GM23338 (cell line): ENCODE data around the gene SH3BP5. TPM values are rescaled to one million over a fixed set of nuclear protein-coding genes. Genes with fewer than 3 reads are reported as not detected.

Experiments used
- ATAC-seq: fragments of 200-7000 bp; cut with Tn5 transposase; 3 replicates; pipeline ENCODE4 v1.9.1; 2020
- DNase-seq: peaks from one replicate; pipeline ENCODE4 v3.0.0-alpha.2; 2015; ENCODE audit warnings: low spot score
- H2AFZ ChIP-seq: fragments of 200-600 bp; sonication (generic); 2 replicates; pipeline ENCODE4 v1.8.0; 2016; ENCODE audit warnings: antibody characterized with exemption, mild to moderate bottlenecking, moderate library complexity
- H3F3A ChIP-seq: fragments of 200-600 bp; sonication (generic); replicated peaks from 2 replicates; pipeline ENCODE4 v1.8.0; 2017; ENCODE audit warnings: antibody characterized with exemption, mixed run types, low read depth
- H3K27ac ChIP-seq: fragments of 200-600 bp; sonication (generic); 2 replicates; pipeline ENCODE4 v1.6.1; 2016; ENCODE audit warnings: low read depth
- H3K27me3 ChIP-seq: fragments of 200-600 bp; sonication (generic); 2 replicates; pipeline ENCODE4 v1.8.0; 2016; ENCODE audit warnings: mild to moderate bottlenecking, mixed run types, moderate library complexity; ENCODE audit not compliant: insufficient read depth
- H3K36me3 ChIP-seq: fragments of 200-600 bp; sonication (generic); 2 replicates; pipeline ENCODE4 v1.8.0; 2016; ENCODE audit warnings: mild to moderate bottlenecking; ENCODE audit not compliant: insufficient read depth
- H3K4me1 ChIP-seq: fragments of 200-600 bp; sonication (generic); 2 replicates; pipeline ENCODE4 v1.8.0; 2016; ENCODE audit warnings: mild to moderate bottlenecking, moderate library complexity; ENCODE audit not compliant: insufficient read depth
- H3K4me2 ChIP-seq: fragments of 200-600 bp; sonication (generic); 2 replicates; pipeline ENCODE4 v1.7.1; 2017; ENCODE audit warnings: mixed run types
- H3K4me3 ChIP-seq: fragments of 200-600 bp; sonication (generic); 2 replicates; pipeline ENCODE4 v1.6.1; 2016; ENCODE audit warnings: mixed run types
- H3K79me2 ChIP-seq: fragments of 200-600 bp; sonication (generic); replicated peaks from 2 replicates; pipeline ENCODE4 v1.8.0; 2017; ENCODE audit warnings: mild to moderate bottlenecking; ENCODE audit not compliant: insufficient read depth
- H3K9me2 ChIP-seq: fragments of 200-600 bp; sonication (generic); 2 replicates; pipeline ENCODE4 v1.8.0; 2017; ENCODE audit not compliant: insufficient read depth
- H4K20me1 ChIP-seq: fragments of 200-600 bp; sonication (generic); replicated peaks from 2 replicates; pipeline ENCODE4 v1.8.0; 2017; ENCODE audit warnings: mild to moderate bottlenecking; ENCODE audit not compliant: insufficient read depth
- H3K27ac Mint-ChIP-seq: 2 replicates; pipeline ENCODE4 v1.8.0; 2020; ENCODE audit warnings: inconsistent platforms, mild to moderate bottlenecking, moderate library complexity, mixed read lengths
- H3K27me3 Mint-ChIP-seq: 3 replicates; pipeline ENCODE4 v1.8.0; 2022; ENCODE audit warnings: low read depth, mild to moderate bottlenecking, moderate library complexity, mixed read lengths, inconsistent platforms; ENCODE audit not compliant: insufficient read depth, poor library complexity
- H3K36me3 Mint-ChIP-seq: 3 replicates; pipeline ENCODE4 v1.8.0; 2021; ENCODE audit warnings: low read depth, mild to moderate bottlenecking, inconsistent platforms, moderate library complexity, mixed read lengths
- H3K4me1 Mint-ChIP-seq: 3 replicates; pipeline ENCODE4 v1.8.0; 2020; ENCODE audit warnings: mild to moderate bottlenecking, inconsistent platforms, mixed read lengths
- H3K4me3 Mint-ChIP-seq: 3 replicates; pipeline ENCODE4 v1.8.0; 2021; ENCODE audit warnings: moderate library complexity, mild to moderate bottlenecking, inconsistent platforms, mixed read lengths
- H3K9me3 Mint-ChIP-seq: 3 replicates; pipeline ENCODE4 v1.8.0; 2020; ENCODE audit warnings: moderate library complexity, mild to moderate bottlenecking, inconsistent platforms, mixed read lengths
- CREB1 ChIP-seq: fragments of 250-450 bp; sonication (Bioruptor Pico); IDR thresholded peaks from 2 replicates; pipeline ENCODE4 v1.5.0; 2020; ENCODE audit warnings: low read depth, mild to moderate bottlenecking, moderate library complexity
- EZH2 ChIP-seq: fragments of 200-600 bp; sonication (generic); IDR thresholded peaks from one replicate; pipeline ENCODE4 v1.8.0; 2017; ENCODE audit warnings: antibody characterized with exemption, mild to moderate bottlenecking, low read depth; ENCODE audit not compliant: unreplicated experiment
- EZH2phosphoT487 ChIP-seq: fragments of 200-600 bp; sonication (generic); IDR thresholded peaks from one replicate; pipeline ENCODE4 v1.8.1; 2018; ENCODE audit warnings: antibody characterized with exemption; ENCODE audit not compliant: unreplicated experiment
- JUNB ChIP-seq: IDR thresholded peaks from one replicate; pipeline ENCODE4 v1.6.1; 2016; ENCODE audit warnings: antibody characterized with exemption; ENCODE audit not compliant: unreplicated experiment
- NANOG ChIP-seq: IDR thresholded peaks from 2 replicates; pipeline ENCODE4 v1.6.1; 2016; ENCODE audit warnings: antibody characterized with exemption, borderline replicate concordance
- POLR2AphosphoS5 ChIP-seq: IDR thresholded peaks from 2 replicates; pipeline ENCODE4 v1.6.1; 2016; ENCODE audit warnings: antibody characterized with exemption, low read depth
- ZNF114 ChIP-seq: fragments of 250-450 bp; sonication (Bioruptor Pico); IDR thresholded peaks from 2 replicates; pipeline ENCODE4 v1.5.0; 2020; ENCODE audit warnings: mild to moderate bottlenecking, moderate library complexity
- ZNF331 ChIP-seq: fragments of 250-450 bp; sonication (Bioruptor Pico); IDR thresholded peaks from 2 replicates; pipeline ENCODE4 v1.5.0; 2020; ENCODE audit warnings: low read depth, mild to moderate bottlenecking, moderate library complexity
- polyA plus RNA-seq: library from polyadenylated mRNA; unstranded; fragments of >200 nt; fragmentation: Nextera tagmentation; extraction: Ambion mirVana; gene quantifications from 2 replicates; pipeline ENCODE4 v1.2.1, GENCODE V29; 2016
- total RNA-seq: library from RNA; depleted of rRNA; stranded (reverse); fragments of >200 nt; shearing (Covaris generic); gene quantifications from 2 replicates; pipeline ENCODE4 v1.2.3, GENCODE V29; 2014
- TF ChIP-seq, protein P1 (sequence below): fragments of 250-450 bp; sonication (Bioruptor Pico); IDR thresholded peaks from 2 replicates; pipeline ENCODE4 v1.5.0; 2020; ENCODE audit warnings: mild to moderate bottlenecking, moderate library complexity
- TF ChIP-seq, protein P2 (sequence below), 2 experiments: fragments of 200-600 bp in 1 of 2; sonication (generic) in 1 of 2; conservative IDR thresholded peaks; 2 replicates each; pipeline versions ENCODE4 v1.5.1 to v1.6.1; 2016 to 2017; ENCODE audit warnings: antibody characterized with exemption in 2 of 2, low read depth in 2 of 2, mild to moderate bottlenecking in 2 of 2, moderate library complexity in 1 of 2
- TF ChIP-seq, protein P3 (sequence below): IDR thresholded peaks from 2 replicates; pipeline ENCODE4 v1.6.1; 2016; ENCODE audit warnings: antibody characterized with exemption
- TF ChIP-seq, protein P4 (sequence below): IDR thresholded peaks from one replicate; pipeline ENCODE4 v1.6.1; 2018; ENCODE audit warnings: antibody characterized with exemption; ENCODE audit not compliant: unreplicated experiment

SH3BP5 gene
- total and polyA plus RNA-seq, 2 experiments from 2014 or later: 5.8 to 9.1 TPM

DNA sequence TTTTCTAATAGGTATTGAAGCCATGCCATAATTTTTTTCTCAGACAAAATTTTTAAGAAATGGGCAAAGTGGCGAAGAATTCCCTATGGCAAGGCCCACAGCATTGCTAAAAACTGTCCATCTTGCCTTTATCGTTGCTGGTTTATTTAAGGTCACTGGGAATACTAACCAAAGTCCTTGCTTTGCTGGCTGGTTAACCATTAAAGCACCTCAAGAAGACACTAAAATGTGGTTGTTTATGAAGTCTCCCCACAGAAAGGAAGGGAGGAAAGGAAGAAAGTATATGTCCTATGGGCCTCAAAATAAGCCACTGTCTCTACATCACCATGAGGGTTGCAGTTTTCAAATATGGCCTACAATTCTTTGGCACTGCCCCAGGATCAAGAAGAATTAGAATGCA is 13.2 kb downstream of the SH3BP5 start (continued):
- TF ChIP-seq ZNF114 (CRISPR knock-in tag): no peak

DNA sequence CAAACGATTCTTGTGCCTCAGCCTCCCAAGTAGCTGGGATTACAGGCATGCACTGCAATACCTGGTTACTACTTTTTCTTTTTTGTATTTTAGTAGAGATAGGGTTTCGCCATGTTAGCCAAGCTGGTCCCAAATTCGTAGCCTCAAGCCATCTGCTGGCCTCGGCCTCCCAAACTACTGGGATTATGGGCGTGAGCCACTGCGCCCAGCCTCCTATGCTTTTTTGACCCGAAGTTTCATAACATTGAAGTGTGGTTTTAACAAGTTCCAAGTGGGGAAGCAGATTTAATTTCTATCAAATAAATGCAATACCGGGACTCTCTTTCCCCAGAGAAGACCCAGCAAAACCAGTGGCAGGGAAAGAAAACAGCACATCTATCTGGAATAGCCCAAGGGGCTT is 13.7 kb downstream of the SH3BP5 start:
- Mint-ChIP-seq H3K27ac (no peak overlapping the region), H3K36me3 (no peaks in the 10 kb centered on the region), H3K9me3 (no peaks in the 10 kb centered on the region), H3K4me3 (no peak overlapping the region), H3K4me1 (peaks cover 9% of the 10 kb centered on the region), H3K27me3 (peaks cover 3% of the 10 kb centered on the region)
- no peak for DNase-seq
- TF ChIP-seq CREB1 (CRISPR knock-in tag) (no peak), POLR2AphosphoS5 (no peak), EZH2phosphoT487 (no peak), ZNF331 (CRISPR knock-in tag) (no peak), EZH2 (no peak), JUNB (no peak), NANOG (no peak)
- TF ChIP-seq, protein P1, sequence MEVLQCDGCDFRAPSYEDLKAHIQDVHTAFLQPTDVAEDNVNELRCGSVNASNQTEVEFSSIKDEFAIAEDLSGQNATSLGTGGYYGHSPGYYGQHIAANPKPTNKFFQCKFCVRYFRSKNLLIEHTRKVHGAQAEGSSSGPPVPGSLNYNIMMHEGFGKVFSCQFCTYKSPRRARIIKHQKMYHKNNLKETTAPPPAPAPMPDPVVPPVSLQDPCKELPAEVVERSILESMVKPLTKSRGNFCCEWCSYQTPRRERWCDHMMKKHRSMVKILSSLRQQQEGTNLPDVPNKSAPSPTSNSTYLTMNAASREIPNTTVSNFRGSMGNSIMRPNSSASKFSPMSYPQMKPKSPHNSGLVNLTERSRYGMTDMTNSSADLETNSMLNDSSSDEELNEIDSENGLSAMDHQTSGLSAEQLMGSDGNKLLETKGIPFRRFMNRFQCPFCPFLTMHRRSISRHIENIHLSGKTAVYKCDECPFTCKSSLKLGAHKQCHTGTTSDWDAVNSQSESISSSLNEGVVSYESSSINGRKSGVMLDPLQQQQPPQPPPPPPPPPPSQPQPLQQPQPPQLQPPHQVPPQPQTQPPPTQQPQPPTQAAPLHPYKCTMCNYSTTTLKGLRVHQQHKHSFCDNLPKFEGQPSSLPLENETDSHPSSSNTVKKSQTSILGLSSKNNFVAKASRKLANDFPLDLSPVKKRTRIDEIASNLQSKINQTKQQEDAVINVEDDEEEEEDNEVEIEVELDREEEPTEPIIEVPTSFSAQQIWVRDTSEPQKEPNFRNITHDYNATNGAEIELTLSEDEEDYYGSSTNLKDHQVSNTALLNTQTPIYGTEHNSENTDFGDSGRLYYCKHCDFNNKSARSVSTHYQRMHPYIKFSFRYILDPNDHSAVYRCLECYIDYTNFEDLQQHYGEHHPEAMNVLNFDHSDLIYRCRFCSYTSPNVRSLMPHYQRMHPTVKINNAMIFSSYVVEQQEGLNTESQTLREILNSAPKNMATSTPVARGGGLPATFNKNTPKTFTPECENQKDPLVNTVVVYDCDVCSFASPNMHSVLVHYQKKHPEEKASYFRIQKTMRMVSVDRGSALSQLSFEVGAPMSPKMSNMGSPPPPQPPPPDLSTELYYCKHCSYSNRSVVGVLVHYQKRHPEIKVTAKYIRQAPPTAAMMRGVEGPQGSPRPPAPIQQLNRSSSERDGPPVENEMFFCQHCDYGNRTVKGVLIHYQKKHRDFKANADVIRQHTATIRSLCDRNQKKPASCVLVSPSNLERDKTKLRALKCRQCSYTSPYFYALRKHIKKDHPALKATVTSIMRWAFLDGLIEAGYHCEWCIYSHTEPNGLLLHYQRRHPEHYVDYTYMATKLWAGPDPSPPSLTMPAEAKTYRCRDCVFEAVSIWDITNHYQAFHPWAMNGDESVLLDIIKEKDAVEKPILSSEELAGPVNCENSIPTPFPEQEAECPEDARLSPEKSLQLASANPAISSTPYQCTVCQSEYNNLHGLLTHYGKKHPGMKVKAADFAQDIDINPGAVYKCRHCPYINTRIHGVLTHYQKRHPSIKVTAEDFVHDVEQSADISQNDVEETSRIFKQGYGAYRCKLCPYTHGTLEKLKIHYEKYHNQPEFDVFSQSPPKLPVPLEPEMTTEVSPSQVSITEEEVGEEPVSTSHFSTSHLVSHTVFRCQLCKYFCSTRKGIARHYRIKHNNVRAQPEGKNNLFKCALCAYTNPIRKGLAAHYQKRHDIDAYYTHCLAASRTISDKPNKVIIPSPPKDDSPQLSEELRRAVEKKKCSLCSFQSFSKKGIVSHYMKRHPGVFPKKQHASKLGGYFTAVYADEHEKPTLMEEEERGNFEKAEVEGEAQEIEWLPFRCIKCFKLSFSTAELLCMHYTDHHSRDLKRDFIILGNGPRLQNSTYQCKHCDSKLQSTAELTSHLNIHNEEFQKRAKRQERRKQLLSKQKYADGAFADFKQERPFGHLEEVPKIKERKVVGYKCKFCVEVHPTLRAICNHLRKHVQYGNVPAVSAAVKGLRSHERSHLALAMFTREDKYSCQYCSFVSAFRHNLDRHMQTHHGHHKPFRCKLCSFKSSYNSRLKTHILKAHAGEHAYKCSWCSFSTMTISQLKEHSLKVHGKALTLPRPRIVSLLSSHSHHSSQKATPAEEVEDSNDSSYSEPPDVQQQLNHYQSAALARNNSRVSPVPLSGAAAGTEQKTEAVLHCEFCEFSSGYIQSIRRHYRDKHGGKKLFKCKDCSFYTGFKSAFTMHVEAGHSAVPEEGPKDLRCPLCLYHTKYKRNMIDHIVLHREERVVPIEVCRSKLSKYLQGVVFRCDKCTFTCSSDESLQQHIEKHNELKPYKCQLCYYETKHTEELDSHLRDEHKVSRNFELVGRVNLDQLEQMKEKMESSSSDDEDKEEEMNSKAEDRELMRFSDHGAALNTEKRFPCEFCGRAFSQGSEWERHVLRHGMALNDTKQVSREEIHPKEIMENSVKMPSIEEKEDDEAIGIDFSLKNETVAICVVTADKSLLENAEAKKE (CRISPR knock-in tag): no peak
- TF ChIP-seq, protein P2, sequence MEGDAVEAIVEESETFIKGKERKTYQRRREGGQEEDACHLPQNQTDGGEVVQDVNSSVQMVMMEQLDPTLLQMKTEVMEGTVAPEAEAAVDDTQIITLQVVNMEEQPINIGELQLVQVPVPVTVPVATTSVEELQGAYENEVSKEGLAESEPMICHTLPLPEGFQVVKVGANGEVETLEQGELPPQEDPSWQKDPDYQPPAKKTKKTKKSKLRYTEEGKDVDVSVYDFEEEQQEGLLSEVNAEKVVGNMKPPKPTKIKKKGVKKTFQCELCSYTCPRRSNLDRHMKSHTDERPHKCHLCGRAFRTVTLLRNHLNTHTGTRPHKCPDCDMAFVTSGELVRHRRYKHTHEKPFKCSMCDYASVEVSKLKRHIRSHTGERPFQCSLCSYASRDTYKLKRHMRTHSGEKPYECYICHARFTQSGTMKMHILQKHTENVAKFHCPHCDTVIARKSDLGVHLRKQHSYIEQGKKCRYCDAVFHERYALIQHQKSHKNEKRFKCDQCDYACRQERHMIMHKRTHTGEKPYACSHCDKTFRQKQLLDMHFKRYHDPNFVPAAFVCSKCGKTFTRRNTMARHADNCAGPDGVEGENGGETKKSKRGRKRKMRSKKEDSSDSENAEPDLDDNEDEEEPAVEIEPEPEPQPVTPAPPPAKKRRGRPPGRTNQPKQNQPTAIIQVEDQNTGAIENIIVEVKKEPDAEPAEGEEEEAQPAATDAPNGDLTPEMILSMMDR (conservative IDR thresholded peaks at IDR 0.05; ENCODE audit: low read depth in 2 of 2): no peak
- TF ChIP-seq, protein P3, sequence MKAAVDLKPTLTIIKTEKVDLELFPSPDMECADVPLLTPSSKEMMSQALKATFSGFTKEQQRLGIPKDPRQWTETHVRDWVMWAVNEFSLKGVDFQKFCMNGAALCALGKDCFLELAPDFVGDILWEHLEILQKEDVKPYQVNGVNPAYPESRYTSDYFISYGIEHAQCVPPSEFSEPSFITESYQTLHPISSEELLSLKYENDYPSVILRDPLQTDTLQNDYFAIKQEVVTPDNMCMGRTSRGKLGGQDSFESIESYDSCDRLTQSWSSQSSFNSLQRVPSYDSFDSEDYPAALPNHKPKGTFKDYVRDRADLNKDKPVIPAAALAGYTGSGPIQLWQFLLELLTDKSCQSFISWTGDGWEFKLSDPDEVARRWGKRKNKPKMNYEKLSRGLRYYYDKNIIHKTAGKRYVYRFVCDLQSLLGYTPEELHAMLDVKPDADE: no peak
- TF ChIP-seq, protein P4, sequence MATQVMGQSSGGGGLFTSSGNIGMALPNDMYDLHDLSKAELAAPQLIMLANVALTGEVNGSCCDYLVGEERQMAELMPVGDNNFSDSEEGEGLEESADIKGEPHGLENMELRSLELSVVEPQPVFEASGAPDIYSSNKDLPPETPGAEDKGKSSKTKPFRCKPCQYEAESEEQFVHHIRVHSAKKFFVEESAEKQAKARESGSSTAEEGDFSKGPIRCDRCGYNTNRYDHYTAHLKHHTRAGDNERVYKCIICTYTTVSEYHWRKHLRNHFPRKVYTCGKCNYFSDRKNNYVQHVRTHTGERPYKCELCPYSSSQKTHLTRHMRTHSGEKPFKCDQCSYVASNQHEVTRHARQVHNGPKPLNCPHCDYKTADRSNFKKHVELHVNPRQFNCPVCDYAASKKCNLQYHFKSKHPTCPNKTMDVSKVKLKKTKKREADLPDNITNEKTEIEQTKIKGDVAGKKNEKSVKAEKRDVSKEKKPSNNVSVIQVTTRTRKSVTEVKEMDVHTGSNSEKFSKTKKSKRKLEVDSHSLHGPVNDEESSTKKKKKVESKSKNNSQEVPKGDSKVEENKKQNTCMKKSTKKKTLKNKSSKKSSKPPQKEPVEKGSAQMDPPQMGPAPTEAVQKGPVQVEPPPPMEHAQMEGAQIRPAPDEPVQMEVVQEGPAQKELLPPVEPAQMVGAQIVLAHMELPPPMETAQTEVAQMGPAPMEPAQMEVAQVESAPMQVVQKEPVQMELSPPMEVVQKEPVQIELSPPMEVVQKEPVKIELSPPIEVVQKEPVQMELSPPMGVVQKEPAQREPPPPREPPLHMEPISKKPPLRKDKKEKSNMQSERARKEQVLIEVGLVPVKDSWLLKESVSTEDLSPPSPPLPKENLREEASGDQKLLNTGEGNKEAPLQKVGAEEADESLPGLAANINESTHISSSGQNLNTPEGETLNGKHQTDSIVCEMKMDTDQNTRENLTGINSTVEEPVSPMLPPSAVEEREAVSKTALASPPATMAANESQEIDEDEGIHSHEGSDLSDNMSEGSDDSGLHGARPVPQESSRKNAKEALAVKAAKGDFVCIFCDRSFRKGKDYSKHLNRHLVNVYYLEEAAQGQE: no peak
- Histone ChIP-seq H3F3A (no peaks in the 10 kb centered on the region), H3K4me1 (no peaks in the 10 kb centered on the region; the same call in none of the 2 replicates), H3K4me3 (no peak overlapping the region), H3K79me2 (peaks cover 6% of the 10 kb centered on the region), H2AFZ (no peak overlapping the region), H3K9me2 (no peaks in the 10 kb centered on the region), H3K36me3 (no peaks in the 10 kb centered on the region), H3K27ac (no peak overlapping the region), H3K4me2 (no peak overlapping the region), H4K20me1 (no peaks in the 10 kb centered on the region; the same call in 1 of the 2 replicates), H3K27me3 (no peaks in the 10 kb centered on the region)
- ATAC-seq: no peak
